Spleen (tissue), 11 donors: Measurements from ENCODE around the gene NDOR1. TPM values are rescaled to one million over a fixed set of nuclear protein-coding genes. Genes with fewer than 3 reads are reported as not detected.
A peak's percentile ranks its signal among the peaks of the same experiment; 100 is the strongest.

ENCODE experiments used
- DNase-seq: peaks from one replicate; pipeline ENCODE4 v3.0.0-alpha.2; 2020
- H3K27ac ChIP-seq, 8 donors: fragments of 200-600 bp; sonication (generic) in 7 of 8; 1 replicate in 4 of 8; 2 replicates in 4 of 8; pipeline versions ENCODE4 v1.5.0 to v1.8.0; 2016 to 2021; ENCODE audit warnings: inconsistent platforms in 4 of 8, mild to moderate bottlenecking in 4 of 8, moderate library complexity in 1 of 8
- H3K27me3 ChIP-seq, 7 donors: fragments of 200-600 bp; sonication (generic) in 6 of 7; replicated peaks in 1 of 7; 1 replicate in 4 of 7; 2 replicates in 3 of 7; pipeline versions ENCODE4 v1.5.0 to v1.8.0; 2016 to 2021; ENCODE audit warnings: inconsistent platforms in 3 of 7, mild to moderate bottlenecking in 1 of 7
- H3K36me3 ChIP-seq, 6 donors: fragments of 200-600 bp; sonication (generic) in 5 of 6; 1 replicate in 4 of 6; 2 replicates in 2 of 6; pipeline versions ENCODE4 v1.5.0 to v1.8.0; 2016 to 2021; ENCODE audit warnings: inconsistent platforms in 2 of 6
- H3K4me1 ChIP-seq, 6 donors: fragments of 200-600 bp; sonication (generic) in 5 of 6; 1 replicate in 3 of 6; 2 replicates in 3 of 6; pipeline versions ENCODE4 v1.5.0 to v1.8.0; 2016 to 2021; ENCODE audit warnings: inconsistent platforms in 3 of 6
- H3K4me3 ChIP-seq, 8 donors: fragments of 200-600 bp; sonication (generic) in 7 of 8; 1 replicate in 4 of 8; 2 replicates in 4 of 8; pipeline versions ENCODE4 v1.5.0 to v1.8.0; 2016 to 2021; ENCODE audit warnings: inconsistent platforms in 4 of 8, mild to moderate bottlenecking in 4 of 8, moderate library complexity in 2 of 8
- H3K9me3 ChIP-seq, 8 donors: fragments of 200-600 bp; sonication (generic) in 7 of 8; 1 replicate in 4 of 8; 2 replicates in 4 of 8; pipeline versions ENCODE4 v1.5.0 to v1.8.0; 2016 to 2021; ENCODE audit warnings: inconsistent platforms in 4 of 8
- POLR2A ChIP-seq, 3 donors: fragments of 450-650 bp; IDR thresholded peaks; one replicate each; pipeline ENCODE4 v1.5.1; 2017; ENCODE audit warnings: antibody characterized with exemption in 3 of 3, mild to moderate bottlenecking in 1 of 3
- POLR2AphosphoS5 ChIP-seq, 3 donors: sonication (generic); formaldehyde crosslinking; IDR thresholded peaks; one replicate each; pipeline ENCODE4 v1.5.1; 2017; ENCODE audit warnings: antibody characterized with exemption in 3 of 3
- WGBS, 5 donors: extraction: QIAGEN DNeasy Blood & Tissue Kit in 3 of 5; methylation state at CpG; one replicate each; pipeline versions ENCODE4 v1.1.5 to v1.1.7; 2013 to 2018; 5-methylcytosine and 5-hydroxymethylcytosine counted together
- intact Hi-C: fragments of 100-400 bp; cut with DNase I; formaldehyde crosslinking; loops from one replicate; pipeline ENCODE4 v1.15.0; 2023; ENCODE audit warnings: low total_unique reads
- polyA plus RNA-seq, 3 donors: library from polyadenylated mRNA; stranded (reverse); fragments of 200-250 nt; gene quantifications; one replicate each; pipeline ENCODE4 v1.2.1, GENCODE V29; 2013
- total RNA-seq, 7 donors: library from RNA; depleted of rRNA in 3 of 7; stranded (reverse); fragments of >200 nt in 3 of 7; fragmentation: NEBNext Ultra II Directional in 4 of 7; extraction: Animal tissue kit (Norgen Biotek cat#: 25700) in 4 of 7; gene quantifications; one replicate each; pipeline versions ENCODE4 v1.1.0 to v1.2.1, GENCODE V29; 2016 to 2021
- TF ChIP-seq, protein P1 (sequence below), 11 experiments: fragments of 200-600 bp in 7 of 11; fragments of 450-650 bp in 4 of 11; sonication (generic) in 4 of 11; IDR thresholded peaks in 8 of 11; conservative IDR thresholded peaks in 3 of 11; 1 replicate in 7 of 11; 2 replicates in 4 of 11; pipeline versions ENCODE4 v1.4.0 to v1.8.0; 2016 to 2021; ENCODE audit warnings: antibody characterized with exemption in 11 of 11, inconsistent platforms in 4 of 11, mild to moderate bottlenecking in 1 of 11
- donor health status: healthy with polysubstance abuse.
- donor health status: DM: no; HTN: no; CAD: no; lungs with moderate emphysema.
- donor health status: DM: no; HTN: no; CAD: no.
- donor health status: Bipolar disorder and iron deficiency.
- donor health status: healthy.
- donor health status: DM: no; HTN: no; CAD: no.
- donor health status: DM: yes; HTN: yes; CAD: no.

Gene NDOR1
- total and polyA plus RNA-seq, 10 donors = 6.3 to 28.7 (median 19.5) TPM

GRCh38 chr9:137166380-137167229, 38.9 kb upstream of the NDOR1 start:
- Histone ChIP-seq H3K4me3 (peak overlapping the region in 1 of 8 donors; percentile 68), H3K27ac (no peak overlapping the region), H3K9me3 (no peaks in the 10 kb centered on the region), H3K4me1 (peaks cover 12 to 63% (median 50%) of the 10 kb centered on the region in 6 donors), H3K27me3 (peaks cover 15 to 100% (median 100%) of the 10 kb centered on the region in 7 donors), H3K36me3 (no peaks in the 10 kb centered on the region)
- 63 to 81% (median 69%) methylated on average over 11 to 22 of the region's 22 CpGs for WGBS, 5 donors
- no peak for DNase-seq
- TF ChIP-seq, protein P1, sequence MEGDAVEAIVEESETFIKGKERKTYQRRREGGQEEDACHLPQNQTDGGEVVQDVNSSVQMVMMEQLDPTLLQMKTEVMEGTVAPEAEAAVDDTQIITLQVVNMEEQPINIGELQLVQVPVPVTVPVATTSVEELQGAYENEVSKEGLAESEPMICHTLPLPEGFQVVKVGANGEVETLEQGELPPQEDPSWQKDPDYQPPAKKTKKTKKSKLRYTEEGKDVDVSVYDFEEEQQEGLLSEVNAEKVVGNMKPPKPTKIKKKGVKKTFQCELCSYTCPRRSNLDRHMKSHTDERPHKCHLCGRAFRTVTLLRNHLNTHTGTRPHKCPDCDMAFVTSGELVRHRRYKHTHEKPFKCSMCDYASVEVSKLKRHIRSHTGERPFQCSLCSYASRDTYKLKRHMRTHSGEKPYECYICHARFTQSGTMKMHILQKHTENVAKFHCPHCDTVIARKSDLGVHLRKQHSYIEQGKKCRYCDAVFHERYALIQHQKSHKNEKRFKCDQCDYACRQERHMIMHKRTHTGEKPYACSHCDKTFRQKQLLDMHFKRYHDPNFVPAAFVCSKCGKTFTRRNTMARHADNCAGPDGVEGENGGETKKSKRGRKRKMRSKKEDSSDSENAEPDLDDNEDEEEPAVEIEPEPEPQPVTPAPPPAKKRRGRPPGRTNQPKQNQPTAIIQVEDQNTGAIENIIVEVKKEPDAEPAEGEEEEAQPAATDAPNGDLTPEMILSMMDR (IDR thresholded peaks at IDR 0.05 in 8 of 11, conservative IDR thresholded peaks at IDR 0.05 in 3 of 11) = no peak
- TF ChIP-seq POLR2AphosphoS5 (IDR thresholded peaks at IDR 0.05) (no peak), POLR2A (IDR thresholded peaks at IDR 0.05) (no peak)
- intact Hi-C loops = no loop called here

GRCh38 chr9:137167277-137167746, 38.2 kb upstream of the NDOR1 start:
- peak overlapping the region in 1 of 8 donors; percentile 50 for H3K27ac ChIP-seq
- no peak for DNase-seq
- intact Hi-C loops = no loop called here
- H3K9me3 ChIP-seq = no peaks in the 10 kb centered on the region
- peaks cover 15 to 100% (median 100%) of the 10 kb centered on the region in 7 donors for H3K27me3 ChIP-seq
- no peaks in the 10 kb centered on the region for H3K36me3 ChIP-seq
- peaks cover 12 to 56% (median 46%) of the 10 kb centered on the region in 6 donors for H3K4me1 ChIP-seq
- H3K4me3 ChIP-seq = peak overlapping the region in 3 of 8 donors; percentile 34 to 68 (median 42)
- TF ChIP-seq, protein P1 (IDR thresholded peaks at IDR 0.05 in 8 of 11, conservative IDR thresholded peaks at IDR 0.05 in 3 of 11) = no peak
- TF ChIP-seq POLR2AphosphoS5 (IDR thresholded peaks at IDR 0.05) (no peak), POLR2A (IDR thresholded peaks at IDR 0.05) (no peak)
- 29 to 38% (median 36%) methylated on average over 12 to 44 of the region's 44 CpGs for WGBS, 5 donors

DNA sequence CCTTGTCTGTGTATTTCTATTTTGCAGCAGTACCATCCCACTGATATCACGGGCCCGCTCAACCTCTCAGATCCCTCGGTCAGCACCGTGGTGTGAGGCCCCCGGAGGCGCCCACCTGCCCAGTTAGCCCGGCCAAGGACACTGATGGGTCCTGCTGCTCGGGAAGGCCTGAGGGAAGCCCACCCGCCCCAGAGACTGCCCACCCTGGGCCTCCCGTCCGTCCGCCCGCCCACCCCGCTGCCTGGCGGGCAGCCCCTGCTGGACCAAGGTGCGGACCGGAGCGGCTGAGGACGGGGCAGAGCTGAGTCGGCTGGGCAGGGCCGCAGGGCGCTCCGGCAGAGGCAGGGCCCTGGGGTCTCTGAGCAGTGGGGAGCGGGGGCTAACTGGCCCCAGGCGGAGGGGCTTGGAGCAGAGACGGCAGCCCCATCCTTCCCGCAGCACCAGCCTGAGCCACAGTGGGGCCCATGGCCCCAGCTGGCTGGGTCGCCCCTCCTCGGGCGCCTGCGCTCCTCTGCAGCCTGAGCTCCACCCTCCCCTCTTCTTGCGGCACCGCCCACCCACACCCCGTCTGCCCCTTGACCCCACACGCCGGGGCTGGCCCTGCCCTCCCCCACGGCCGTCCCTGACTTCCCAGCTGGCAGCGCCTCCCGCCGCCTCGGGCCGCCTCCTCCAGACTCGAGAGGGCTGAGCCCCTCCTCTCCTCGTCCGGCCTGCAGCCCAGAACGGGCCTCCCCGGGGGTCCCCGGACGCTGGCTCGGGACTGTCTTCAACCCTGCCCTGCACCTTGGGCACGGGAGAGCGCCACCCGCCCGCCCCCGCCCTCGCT, 37.5 kb upstream of the NDOR1 start:
- intact Hi-C loops = no loop called here
- peak in 2 of 3 donors; percentile 31 to 68 for TF ChIP-seq POLR2AphosphoS5 (IDR thresholded peaks at IDR 0.05)
- TF ChIP-seq, protein P1 (IDR thresholded peaks at IDR 0.05 in 8 of 11, conservative IDR thresholded peaks at IDR 0.05 in 3 of 11) = no peak
- Histone ChIP-seq H3K27ac (peak overlapping the region in 1 of 8 donors; percentile 50), H3K36me3 (no peaks in the 10 kb centered on the region), H3K4me1 (peaks cover 12 to 49% (median 40%) of the 10 kb centered on the region in 6 donors), H3K4me3 (peak overlapping the region in 6 of 8 donors; percentile 34 to 68 (median 37)), H3K27me3 (peaks cover 14 to 100% (median 97%) of the 10 kb centered on the region in 7 donors), H3K9me3 (no peaks in the 10 kb centered on the region)
- 1 to 10% (median 8%) methylated on average over 25 to 57 of the region's 57 CpGs for WGBS, 5 donors
- DNase-seq = no peak
